MM.1S (cell line): ENCODE results near the gene TNIK.

Experiments
- DNase-seq: peaks from one replicate; pipeline ENCODE4 v3.0.0-alpha.2; 2015
- H2AFZ ChIP-seq: fragments of 300-600 bp; sonication (generic); 2 replicates; pipeline ENCODE4 v1.6.0; 2016; ENCODE audit warnings: antibody characterized with exemption, low read length
- H3F3A ChIP-seq: fragments of 300-600 bp; sonication (generic); 2 replicates; pipeline ENCODE4 v1.6.1; 2016; ENCODE audit warnings: mild to moderate bottlenecking, antibody characterized with exemption, low read length, moderate library complexity, mixed read lengths; ENCODE audit not compliant: insufficient read depth
- H3K27ac ChIP-seq: fragments of 300-600 bp; sonication (generic); 2 replicates; pipeline ENCODE4 v1.5.1; 2016; ENCODE audit warnings: mild to moderate bottlenecking, low read length
- H3K27me3 ChIP-seq: fragments of 300-600 bp; sonication (generic); replicated peaks from 2 replicates; pipeline ENCODE4 v1.6.0; 2016; ENCODE audit warnings: low read length; ENCODE audit not compliant: insufficient read depth
- H3K36me3 ChIP-seq: fragments of 300-600 bp; sonication (generic); replicated peaks from 2 replicates; pipeline ENCODE4 v1.6.1; 2016; ENCODE audit warnings: mild to moderate bottlenecking, low read length, mixed read lengths; ENCODE audit not compliant: insufficient read depth
- H3K4me1 ChIP-seq: fragments of 300-600 bp; sonication (generic); 2 replicates; pipeline ENCODE4 v1.6.1; 2016; ENCODE audit warnings: low read length, mixed read lengths
- H3K4me2 ChIP-seq: fragments of 300-600 bp; sonication (generic); 2 replicates; pipeline ENCODE4 v1.6.0; 2016; ENCODE audit warnings: low read depth, low read length
- H3K4me3 ChIP-seq: fragments of 300-600 bp; sonication (generic); 2 replicates; pipeline ENCODE4 v1.5.1; 2016; ENCODE audit warnings: low read length, mixed read lengths
- H3K79me2 ChIP-seq: fragments of 300-600 bp; sonication (generic); 2 replicates; pipeline ENCODE4 v1.6.1; 2016; ENCODE audit warnings: mixed run types, low read length, mixed read lengths
- H3K9ac ChIP-seq: fragments of 300-600 bp; sonication (generic); 2 replicates; pipeline ENCODE4 v1.6.1; 2016; ENCODE audit warnings: low read length, mixed read lengths
- H3K9me2 ChIP-seq: fragments of 300-600 bp; sonication (generic); replicated peaks from 2 replicates; pipeline ENCODE4 v1.6.1; 2016; ENCODE audit warnings: mild to moderate bottlenecking, low read length, mixed read lengths; ENCODE audit not compliant: insufficient read depth
- H3K9me3 ChIP-seq: fragments of 300-600 bp; sonication (generic); replicated peaks from 2 replicates; pipeline ENCODE4 v1.6.1; 2016; ENCODE audit warnings: mild to moderate bottlenecking, low read length, mixed read lengths; ENCODE audit not compliant: insufficient read depth
- H4K20me1 ChIP-seq: fragments of 300-600 bp; sonication (generic); 2 replicates; pipeline ENCODE4 v1.6.1; 2016; ENCODE audit warnings: mild to moderate bottlenecking, low read length, moderate library complexity, mixed read lengths; ENCODE audit not compliant: insufficient read depth
- CTCF ChIP-seq: fragments of 300-600 bp; sonication (generic); IDR thresholded peaks from 2 replicates; pipeline ENCODE4 v1.5.1; 2016; ENCODE audit warnings: antibody characterized with exemption, low read length, mixed read lengths
- EZH2 ChIP-seq: fragments of 300-600 bp; sonication (generic); optimal IDR thresholded peaks from 2 replicates; pipeline ENCODE3; 2017; ENCODE audit warnings: low read depth, mild to moderate bottlenecking, antibody characterized with exemption, low read length, mixed read lengths
- EZH2phosphoT487 ChIP-seq: fragments of 300-600 bp; sonication (generic); IDR thresholded peaks from 2 replicates; pipeline ENCODE4 v1.6.1; 2018; ENCODE audit warnings: antibody characterized with exemption, low read length

Gene TNIK

GRCh38 chr3:171251835-171252234, 208.4 kb downstream of the TNIK start:
- DNase-seq, result no peak
- Histone ChIP-seq H3F3A (peaks cover 12% of the 10 kb centered on the region; the same call in 1 of the 2 replicates), H3K36me3 (no peaks in the 10 kb centered on the region), H3K4me1 (peaks cover 43% of the 10 kb centered on the region), H3K4me2 (no peak overlapping the region), H3K4me3 (no peak overlapping the region), H2AFZ (no peak overlapping the region), H3K27me3 (no peaks in the 10 kb centered on the region), H4K20me1 (no peaks in the 10 kb centered on the region), H3K27ac (no peak overlapping the region), H3K9me2 (no peaks in the 10 kb centered on the region), H3K79me2 (no peaks in the 10 kb centered on the region), H3K9me3 (no peaks in the 10 kb centered on the region), H3K9ac (no peak overlapping the region)
- TF ChIP-seq EZH2phosphoT487 (no peak), EZH2 (no peak), CTCF (no peak)

GRCh38 chr3:171250444-171250843, 209.8 kb downstream of the TNIK start:
- Histone ChIP-seq H3K27me3 (no peaks in the 10 kb centered on the region), H3K4me2 (no peak overlapping the region), H3K4me3 (no peak overlapping the region), H3K9me2 (no peaks in the 10 kb centered on the region), H3K4me1 (peaks cover 29% of the 10 kb centered on the region), H4K20me1 (no peaks in the 10 kb centered on the region), H2AFZ (no peak overlapping the region), H3K79me2 (no peaks in the 10 kb centered on the region), H3K36me3 (no peaks in the 10 kb centered on the region), H3K9ac (no peak overlapping the region), H3K27ac (no peak overlapping the region), H3F3A (peaks cover 7% of the 10 kb centered on the region; the same call in 1 of the 2 replicates), H3K9me3 (no peaks in the 10 kb centered on the region)
- DNase-seq, result no peak
- TF ChIP-seq CTCF (no peak), EZH2phosphoT487 (no peak), EZH2 (no peak)

GRCh38 chr3:171249245-171249644, 211.0 kb downstream of the TNIK start:
- no peaks in the 10 kb centered on the region for H3K9me2 ChIP-seq
- no peaks in the 10 kb centered on the region for H3K9me3 ChIP-seq
- no peaks in the 10 kb centered on the region for H4K20me1 ChIP-seq
- H3K9ac ChIP-seq, result no peak overlapping the region
- no peak overlapping the region for H3K27ac ChIP-seq
- H3K4me2 ChIP-seq, result peak overlapping the region; percentile 24; the same call in 1 of the 2 replicates
- H3K4me3 ChIP-seq, result no peak overlapping the region
- no peaks in the 10 kb centered on the region for H3K27me3 ChIP-seq
- peaks cover 18% of the 10 kb centered on the region for H3K4me1 ChIP-seq
- H2AFZ ChIP-seq, result no peak overlapping the region
- H3F3A ChIP-seq, result no peaks in the 10 kb centered on the region
- TF ChIP-seq CTCF (no peak), EZH2phosphoT487 (no peak), EZH2 (no peak)
- no peak for DNase-seq
- no peaks in the 10 kb centered on the region for H3K36me3 ChIP-seq
- H3K79me2 ChIP-seq, result no peaks in the 10 kb centered on the region
